ENCODE results near the gene RNF31.
"Not testable (repeated sequence)": the region's sequence is repeated elsewhere in the genome, so short reads cannot be mapped to it uniquely, and the experiment has no call there.

- not testable (repeated sequence) for TF ChIP-seq YY1 (IDR thresholded peaks at IDR 0.05; ENCODE audit: insufficient read depth, insufficient read length); SUZ12 (IDR thresholded peaks at IDR 0.05; ENCODE audit: extremely low read depth, insufficient read depth, insufficient read length)
Observed at GRCh38 chr14:24202538-24202937, 55.2 kb downstream of the RNF31 start.

All from NT2/D1 (cell line).